ENCODE results near the gene ADPRS.

ADPRS gene

GRCh38 chr1:36084497-36085115, 4.1 kb upstream of the ADPRS start:
- peaks cover 5% of the 10 kb centered on the region for H3K36me3 Mint-ChIP-seq
- DNase-seq (ENCODE audit: low spot score in 2 of 2) = no peak
- H3K9me3 Mint-ChIP-seq = no peaks in the 10 kb centered on the region
- ATAC-seq = no peak
- H3K27ac Mint-ChIP-seq = no peak overlapping the region
- no peak overlapping the region for H3K4me3 Mint-ChIP-seq
- peaks cover 5% of the 10 kb centered on the region for H3K4me1 Mint-ChIP-seq

GRCh38 chr1:36085126-36085525, 3.6 kb upstream of the ADPRS start:
- Mint-ChIP-seq H3K4me1 (peaks cover 10% of the 10 kb centered on the region), H3K27ac (no peak overlapping the region), H3K9me3 (no peaks in the 10 kb centered on the region), H3K36me3 (peaks cover 10% of the 10 kb centered on the region), H3K4me3 (no peak overlapping the region)
- no peak for ATAC-seq
- peak in 1 of 2 donors; percentile 47 for DNase-seq (ENCODE audit: low spot score in 2 of 2)

- no peak overlapping the region for H3K27ac Mint-ChIP-seq
- no peak overlapping the region for H3K4me3 Mint-ChIP-seq
- H3K4me1 Mint-ChIP-seq = peaks cover 12% of the 10 kb centered on the region
- H3K36me3 Mint-ChIP-seq = peaks cover 18% of the 10 kb centered on the region
- ATAC-seq (no peak), DNase-seq (ENCODE audit: low spot score in 2 of 2) (peak in 1 of 2 donors; percentile 42)
- H3K9me3 Mint-ChIP-seq = no peaks in the 10 kb centered on the region
These were observed 2.8 kb upstream of the ADPRS start for GRCh38 chr1:36085686-36086526.

- Mint-ChIP-seq H3K36me3 (peaks cover 26% of the 10 kb centered on the region), H3K27ac (peak overlapping the region; percentile 70), H3K4me1 (peaks cover 18% of the 10 kb centered on the region), H3K9me3 (no peaks in the 10 kb centered on the region), H3K4me3 (peak overlapping the region; percentile 35)
- ATAC-seq = no peak
- peak in 1 of 2 donors; percentile 46 for DNase-seq (ENCODE audit: low spot score in 2 of 2)
These were observed 2.0 kb upstream of the ADPRS start for GRCh38 chr1:36086529-36087232.

GRCh38 chr1:36087233-36088123, 1.2 kb upstream of the ADPRS start:
- ATAC-seq (no peak), DNase-seq (ENCODE audit: low spot score in 2 of 2) (peak in 1 of 2 donors; percentile 49)
- H3K9me3 Mint-ChIP-seq = no peaks in the 10 kb centered on the region
- peak overlapping the region; percentile 96 for H3K27ac Mint-ChIP-seq
- peak overlapping the region; percentile 92 for H3K4me3 Mint-ChIP-seq
- peaks cover 20% of the 10 kb centered on the region for H3K4me1 Mint-ChIP-seq
- peaks cover 34% of the 10 kb centered on the region for H3K36me3 Mint-ChIP-seq

GRCh38 chr1:36088265-36088576, 471 bp upstream of the ADPRS start:
- Mint-ChIP-seq H3K27ac (peak overlapping the region; percentile 96), H3K4me3 (peak overlapping the region; percentile 92), H3K36me3 (peaks cover 41% of the 10 kb centered on the region), H3K9me3 (no peaks in the 10 kb centered on the region), H3K4me1 (peaks cover 20% of the 10 kb centered on the region)
- peak; percentile 33 for ATAC-seq
- no peak for DNase-seq (ENCODE audit: low spot score in 2 of 2)

GRCh38 chr1:36089393-36090121, 865 bp downstream of the ADPRS start:
- H3K27ac Mint-ChIP-seq = peak overlapping the region; percentile 96
- peaks cover 54% of the 10 kb centered on the region for H3K36me3 Mint-ChIP-seq
- peaks cover 20% of the 10 kb centered on the region for H3K4me1 Mint-ChIP-seq
- H3K9me3 Mint-ChIP-seq = no peaks in the 10 kb centered on the region
- no peak for DNase-seq (ENCODE audit: low spot score in 2 of 2)
- H3K4me3 Mint-ChIP-seq = peak overlapping the region; percentile 92
- no peak for ATAC-seq

GRCh38 chr1:36091141-36091540, 2.4 kb downstream of the ADPRS start:
- no peak for ATAC-seq
- no peak overlapping the region for H3K4me3 Mint-ChIP-seq
- peaks cover 70% of the 10 kb centered on the region for H3K36me3 Mint-ChIP-seq
- DNase-seq (ENCODE audit: low spot score in 2 of 2) = no peak
- H3K9me3 Mint-ChIP-seq = no peaks in the 10 kb centered on the region
- peak overlapping the region; percentile 43 for H3K27ac Mint-ChIP-seq
- H3K4me1 Mint-ChIP-seq = peaks cover 20% of the 10 kb centered on the region

- Mint-ChIP-seq H3K36me3 (peaks cover 76% of the 10 kb centered on the region), H3K27ac (peak overlapping the region; percentile 43), H3K9me3 (no peaks in the 10 kb centered on the region), H3K4me3 (no peak overlapping the region), H3K4me1 (peaks cover 20% of the 10 kb centered on the region)
- ATAC-seq = no peak
- no peak for DNase-seq (ENCODE audit: low spot score in 2 of 2)
These were observed 3.0 kb downstream of the ADPRS start for GRCh38 chr1:36091698-36092097.

- Mint-ChIP-seq H3K4me3 (no peak overlapping the region), H3K4me1 (peaks cover 20% of the 10 kb centered on the region), H3K27ac (no peak overlapping the region), H3K36me3 (peaks cover 78% of the 10 kb centered on the region), H3K9me3 (no peaks in the 10 kb centered on the region)
- ATAC-seq (no peak), DNase-seq (ENCODE audit: low spot score in 2 of 2) (no peak)
These were observed 3.6 kb downstream of the ADPRS start for GRCh38 chr1:36092166-36092797.

GRCh38 chr1:36092798-36093185, 4.1 kb downstream of the ADPRS start:
- no peak overlapping the region for H3K4me3 Mint-ChIP-seq
- H3K9me3 Mint-ChIP-seq = no peaks in the 10 kb centered on the region
- peaks cover 78% of the 10 kb centered on the region for H3K36me3 Mint-ChIP-seq
- H3K4me1 Mint-ChIP-seq = peaks cover 20% of the 10 kb centered on the region
- peak overlapping the region; percentile 71 for H3K27ac Mint-ChIP-seq
- DNase-seq (ENCODE audit: low spot score in 2 of 2) (no peak), ATAC-seq (no peak)

GRCh38 chr1:36093226-36093625, 4.5 kb downstream of the ADPRS start:
- no peak overlapping the region for H3K4me3 Mint-ChIP-seq
- H3K4me1 Mint-ChIP-seq = peaks cover 20% of the 10 kb centered on the region
- ATAC-seq (no peak), DNase-seq (ENCODE audit: low spot score in 2 of 2) (no peak)
- peak overlapping the region; percentile 71 for H3K27ac Mint-ChIP-seq
- peaks cover 78% of the 10 kb centered on the region for H3K36me3 Mint-ChIP-seq
- H3K9me3 Mint-ChIP-seq = no peaks in the 10 kb centered on the region

GRCh38 chr1:36093929-36094328, 5.2 kb downstream of the ADPRS start:
- Mint-ChIP-seq H3K4me3 (no peak overlapping the region), H3K36me3 (peaks cover 78% of the 10 kb centered on the region), H3K27ac (no peak overlapping the region), H3K9me3 (no peaks in the 10 kb centered on the region), H3K4me1 (peaks cover 20% of the 10 kb centered on the region)
- DNase-seq (ENCODE audit: low spot score in 2 of 2) (no peak), ATAC-seq (no peak)

GRCh38 chr1:36094621-36095061, 5.9 kb downstream of the ADPRS start:
- Mint-ChIP-seq H3K36me3 (peaks cover 73% of the 10 kb centered on the region), H3K27ac (no peak overlapping the region), H3K4me1 (peaks cover 15% of the 10 kb centered on the region), H3K9me3 (no peaks in the 10 kb centered on the region), H3K4me3 (no peak overlapping the region)
- no peak for DNase-seq (ENCODE audit: low spot score in 2 of 2)
- ATAC-seq = no peak

All from stimulated activated effector memory CD8-positive, alpha-beta T cell treated with anti-CD3 and anti-CD28 coated beads, Interleukin-12 subunit alpha, Interleukin-12 subunit beta, amount 100 ng/mL, for 72 hours (primary cell).